IMR-90 (cell line): ENCODE results near the gene RASSF5. TPM values are rescaled to one million over a fixed set of nuclear protein-coding genes. Genes with fewer than 3 reads are reported as not detected.

ENCODE experiments used
- ATAC-seq: fragments of 200-7000 bp; cut with Tn5 transposase; 2 replicates; pipeline ENCODE4 v1.9.1; 2020; ENCODE audit warnings: low read depth, mild to moderate bottlenecking, moderate library complexity
- BruUV-seq: library from RNA; stranded (reverse); fragments of 400-500 nt; replicated peaks from 2 replicates; lab custom pipeline; 2021; lab: Mats Ljungman, UMichigan
- CTCF ChIA-PET: fragments of 300-600 bp; formaldehyde crosslinking; extraction: SDS; loops from one replicate; lab custom pipeline; 2021; ENCODE audit warnings: antibody characterized with exemption; lab: Yijun Ruan, JAX
- POLR2A ChIA-PET: fragments of 300-600 bp; sonication (Branson Sonifier 250); formaldehyde crosslinking; loops from one replicate; lab custom pipeline; 2022; ENCODE audit warnings: antibody characterized with exemption; ENCODE audit not compliant: unreplicated experiment; lab: Charles Lee
- DNase-seq: peaks from one replicate; pipeline ENCODE4 v3.0.0; 2013
- H2AFZ ChIP-seq: replicated peaks from 2 replicates; pipeline ENCODE3; 2013; ENCODE audit warnings: low read length, mild to moderate bottlenecking; ENCODE audit not compliant: poor library complexity
- H2AK5ac ChIP-seq: 2 replicates; pipeline ENCODE4 v1.6.1; 2013; ENCODE audit warnings: low read depth, low read length, inconsistent platforms
- H2AK9ac ChIP-seq: replicated peaks from 2 replicates; pipeline ENCODE3; 2013; ENCODE audit warnings: mild to moderate bottlenecking, low read depth, low read length, moderate library complexity; ENCODE audit not compliant: poor library complexity
- H2BK120ac ChIP-seq: 2 replicates; pipeline ENCODE4 v1.6.1; 2013; ENCODE audit warnings: low read depth, low read length, inconsistent platforms
- H2BK15ac ChIP-seq: 3 replicates; pipeline ENCODE4 v1.6.1; 2013; ENCODE audit warnings: low read depth, low read length, inconsistent platforms
- H2BK20ac ChIP-seq: 2 replicates; pipeline ENCODE4 v1.6.1; 2013; ENCODE audit warnings: low read depth, mild to moderate bottlenecking, inconsistent platforms, low read length, moderate library complexity
- H2BK5ac ChIP-seq: 2 replicates; pipeline ENCODE4 v1.6.1; 2013; ENCODE audit warnings: mild to moderate bottlenecking, low read depth, low read length, inconsistent platforms; ENCODE audit not compliant: poor library complexity, severe bottlenecking
- H3K14ac ChIP-seq: replicated peaks from 2 replicates; pipeline ENCODE4 v1.6.1; 2013; ENCODE audit warnings: low read depth, low read length, inconsistent platforms
- H3K18ac ChIP-seq: 2 replicates; pipeline ENCODE4 v1.6.1; 2013; ENCODE audit warnings: low read depth, low read length, control low read depth
- H3K23ac ChIP-seq: 2 replicates; pipeline ENCODE4 v1.6.1; 2013; ENCODE audit warnings: low read depth, low read length, inconsistent platforms
- H3K27ac ChIP-seq: 2 replicates; pipeline ENCODE4 v1.5.1; 2013; ENCODE audit warnings: mild to moderate bottlenecking, control low read depth, low read length; ENCODE audit not compliant: insufficient read depth
- H3K27me3 ChIP-seq: 2 replicates; pipeline ENCODE4 v1.6.1; 2013; ENCODE audit warnings: low read length; ENCODE audit not compliant: control insufficient read depth, insufficient read depth
- H3K36me3 ChIP-seq: 2 replicates; pipeline ENCODE4 v1.6.1; 2013; ENCODE audit warnings: low read length, mixed read lengths; ENCODE audit not compliant: control insufficient read depth, insufficient read depth
- H3K4ac ChIP-seq: 2 replicates; pipeline ENCODE4 v1.6.1; 2013; ENCODE audit warnings: low read depth, low read length, inconsistent platforms
- H3K4me1 ChIP-seq: 2 replicates; pipeline ENCODE4 v1.6.1; 2013; ENCODE audit warnings: low read length, mixed read lengths; ENCODE audit not compliant: control insufficient read depth, insufficient read depth
- H3K4me2 ChIP-seq: 2 replicates; pipeline ENCODE4 v1.6.1; 2013; ENCODE audit warnings: low read depth, mild to moderate bottlenecking, control low read depth, low read length, moderate library complexity
- H3K4me3 ChIP-seq: 2 replicates; pipeline ENCODE4 v1.5.1; 2013; ENCODE audit warnings: low read depth, mild to moderate bottlenecking, control low read depth, low read length, moderate library complexity; ENCODE audit not compliant: insufficient read depth
- H3K56ac ChIP-seq: 2 replicates; pipeline ENCODE4 v1.6.1; 2013; ENCODE audit warnings: low read length, inconsistent platforms; ENCODE audit not compliant: insufficient read depth; ENCODE audit errors: extremely low read depth
- H3K79me1 ChIP-seq, 2 experiments: 2 replicates each; pipeline ENCODE4 v1.6.1; 2013; ENCODE audit warnings: low read length in 2 of 2, inconsistent platforms in 1 of 2, low read depth in 1 of 2
- H3K9ac ChIP-seq: 2 replicates; pipeline ENCODE4 v1.6.1; 2013; ENCODE audit warnings: low read depth, low read length, control low read depth
- H3K9me1 ChIP-seq: 2 replicates; pipeline ENCODE4 v1.6.1; 2013; ENCODE audit warnings: low read length, inconsistent platforms; ENCODE audit not compliant: insufficient read depth
- H3K9me3 ChIP-seq: 2 replicates; pipeline ENCODE4 v1.6.1; 2013; ENCODE audit warnings: low read length; ENCODE audit not compliant: control insufficient read depth, insufficient read depth
- H4K20me1 ChIP-seq: 2 replicates; pipeline ENCODE4 v1.6.1; 2013; ENCODE audit warnings: low read length, inconsistent platforms; ENCODE audit not compliant: insufficient read depth
- H4K5ac ChIP-seq: 2 replicates; pipeline ENCODE4 v1.6.1; 2013; ENCODE audit warnings: mild to moderate bottlenecking, low read depth, low read length, control low read depth
- H4K8ac ChIP-seq, 2 experiments: 2 replicates each; pipeline ENCODE4 v1.6.1; 2013; ENCODE audit warnings: low read depth in 2 of 2, low read length in 2 of 2, control low read depth in 1 of 2, inconsistent platforms in 1 of 2
- H4K91ac ChIP-seq: 2 replicates; pipeline ENCODE4 v1.6.1; 2013; ENCODE audit warnings: low read depth, low read length, inconsistent platforms; ENCODE audit not compliant: insufficient read depth
- BHLHE40 ChIP-seq: fragments of 150-350 bp; IDR thresholded peaks from 2 replicates; pipeline ENCODE4 v1.6.1; 2016; ENCODE audit warnings: mild to moderate bottlenecking, low read depth, low read length
- CHD1 ChIP-seq: IDR thresholded peaks from 2 replicates; pipeline ENCODE4 v1.6.1; 2012; ENCODE audit warnings: low read depth, low read length, improper control_type of control experiment
- CTCF ChIP-seq: conservative IDR thresholded peaks from 2 replicates; pipeline ENCODE4 v1.5.1; 2012; ENCODE audit warnings: mild to moderate bottlenecking, low read depth, low read length, improper control_type of control experiment
- ELK1 ChIP-seq: fragments of 150-350 bp; IDR thresholded peaks from 2 replicates; pipeline ENCODE4 v1.6.1; 2016; ENCODE audit warnings: low read depth, mild to moderate bottlenecking, low read length, moderate library complexity, borderline replicate concordance
- FOS ChIP-seq: fragments of 150-350 bp; IDR thresholded peaks from 2 replicates; pipeline ENCODE4 v1.6.1; 2016; ENCODE audit warnings: low read depth, low read length
- MAFK ChIP-seq: IDR thresholded peaks from 2 replicates; pipeline ENCODE4 v1.6.1; 2012; ENCODE audit warnings: low read depth, low read length, improper control_type of control experiment
- MAZ ChIP-seq: IDR thresholded peaks from 2 replicates; pipeline ENCODE4 v1.6.1; 2012; ENCODE audit warnings: low read depth, mild to moderate bottlenecking, low read length, improper control_type of control experiment, moderate library complexity, borderline replicate concordance
- MXI1 ChIP-seq: IDR thresholded peaks from 2 replicates; pipeline ENCODE4 v1.6.1; 2012; ENCODE audit warnings: low read depth, mild to moderate bottlenecking, low read length, moderate library complexity, borderline replicate concordance
- NFE2L2 ChIP-seq: fragments of 150-350 bp; IDR thresholded peaks from 2 replicates; pipeline ENCODE4 v1.6.1; 2016; ENCODE audit warnings: low read depth, mild to moderate bottlenecking, low read length
- POLR2A ChIP-seq: IDR thresholded peaks from 2 replicates; pipeline ENCODE4 v1.6.1; 2012; ENCODE audit warnings: mild to moderate bottlenecking, low read depth, low read length
- RAD21 ChIP-seq: IDR thresholded peaks from 2 replicates; pipeline ENCODE4 v1.6.1; 2012; ENCODE audit warnings: low read length, improper control_type of control experiment
- RFX5 ChIP-seq: IDR thresholded peaks from 2 replicates; pipeline ENCODE4 v1.8.0; 2012; ENCODE audit warnings: low read depth, mild to moderate bottlenecking, low read length, moderate library complexity
- SMC3 ChIP-seq: fragments of 150-350 bp; IDR thresholded peaks from 2 replicates; pipeline ENCODE4 v1.6.1; 2016; ENCODE audit warnings: low read depth, mild to moderate bottlenecking, antibody characterized with exemption, low read length, moderate library complexity
- WGBS, 2 experiments: methylation state at CpG; one replicate each; pipeline versions ENCODE4 v1.1.5 to v1.1.7; 2013; ENCODE audit warnings: missing lambda C conversion rate in 2 of 2; ENCODE audit not compliant: insufficient read length in 1 of 2; ENCODE audit errors: extremely low coverage in 2 of 2; 5-methylcytosine and 5-hydroxymethylcytosine counted together
- dilution Hi-C: fragments of 300-500 bp; cut with HindIII; formaldehyde crosslinking; loops from one replicate; pipeline ENCODE4 v1.14.3; 2018; ENCODE audit warnings: low sequenced_read_pairs; ENCODE audit not compliant: unreplicated experiment
- in situ Hi-C: fragments of 300-500 bp; cut with MboI; formaldehyde crosslinking; loops from 3 replicates; pipeline ENCODE4 v1.14.3; 2019; ENCODE audit warnings: low sequenced_read_pairs, inconsistent platforms, mixed read lengths
- intact Hi-C: fragments of 100-400 bp; cut with micrococcal nuclease; formaldehyde crosslinking; loops from 2 replicates; pipeline ENCODE4 v1.10.0; 2022
- polyA plus RNA-seq, 3 experiments: library from polyadenylated mRNA; depleted of rRNA; stranded (reverse); fragments of >200 nt; gene quantifications; 2 replicates each; pipeline ENCODE4 v1.2.3, GENCODE V29; 2012; ENCODE audit warnings: low replicate concordance in 1 of 3
- total RNA-seq: library from RNA; depleted of rRNA; stranded (reverse); fragments of >200 nt; gene quantifications from 2 replicates; pipeline ENCODE4 v1.2.3, GENCODE V29; 2012
- TF ChIP-seq, protein P1 (sequence below): fragments of 150-350 bp; IDR thresholded peaks from 2 replicates; pipeline ENCODE4 v1.6.1; 2017; ENCODE audit warnings: mild to moderate bottlenecking, antibody characterized with exemption, low read length, low read depth

Gene RASSF5
- total and polyA plus RNA-seq, 2 of the 4 experiments (the other 2 are of a cell fraction) = 0.18 to 1.1 TPM

DNA sequence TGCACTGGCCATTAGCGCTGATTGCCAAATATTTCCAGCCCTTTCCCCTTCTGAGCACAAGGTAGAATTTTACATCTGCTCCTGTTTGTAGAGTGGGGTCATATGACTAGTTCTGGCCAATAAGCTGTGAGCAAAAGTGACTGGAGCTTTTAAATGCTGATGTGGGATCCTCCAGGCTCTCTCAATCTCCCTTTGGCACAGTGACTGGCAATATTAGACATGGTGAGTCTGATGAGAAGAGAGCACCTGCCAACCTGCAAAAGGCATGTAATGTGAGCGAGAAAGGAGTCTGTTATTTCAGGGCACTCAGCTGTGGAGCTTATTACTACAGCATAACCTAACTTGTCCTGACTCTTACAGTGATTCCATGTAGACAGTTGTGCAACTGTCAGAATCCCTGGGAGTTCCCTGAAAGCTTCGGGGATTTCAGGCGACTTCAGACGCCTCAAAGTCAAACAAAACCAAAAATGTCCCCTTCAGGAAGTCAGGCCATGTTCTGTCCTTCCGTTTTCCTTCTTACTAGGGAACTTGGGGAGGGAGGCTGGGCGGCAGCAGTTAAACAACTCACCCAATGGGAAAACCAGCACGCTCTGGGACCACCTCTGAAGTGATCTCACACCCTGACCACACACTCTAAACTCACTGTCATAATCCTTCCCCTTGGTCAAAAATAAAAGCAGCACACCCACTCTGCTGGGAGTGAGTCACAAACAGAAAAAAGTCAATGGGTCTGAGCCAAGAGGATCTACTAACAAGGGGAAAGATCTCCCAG is 3.6 kb upstream of the RASSF5 start:
- H3K56ac ChIP-seq = peak overlapping the region; percentile 23; the same call in 1 of the 2 replicates
- no peak overlapping the region for H3K4me3 ChIP-seq
- ChIA-PET POLR2A (no interaction called here), CTCF (interaction anchor here (0.6 to 1.0 kb wide), 2 partner anchors 9 to 19 kb away, joined by 3 read pairs; no protein-coding TSS in a partner anchor)
- H2AK5ac ChIP-seq = peak overlapping the region; percentile 38; the same call in 1 of the 2 replicates
- peak overlapping the region; percentile 3 for H3K4me2 ChIP-seq
- H2BK5ac ChIP-seq = peak overlapping the region; percentile 56
- no peaks in the 10 kb centered on the region for H3K9me3 ChIP-seq
- peak overlapping the region; percentile 79 for H2AFZ ChIP-seq
- WGBS, 2 experiments = 60% methylated on average over 2 of the region's 8 CpGs; no CpG with 5 or more reads in 1 of the 2 experiments
- H3K79me1 ChIP-seq = peaks cover 0 to 5% of the 10 kb centered on the region in 2 experiments; a peak in 1 of 4 replicates
- ATAC-seq (peak; percentile 67), DNase-seq (peak; percentile 98)
- dilution Hi-C loops = no loop called here
- H4K20me1 ChIP-seq = 0 out of 2 replicates have a peak, but pooled peaks cover 3% of the 10 kb centered on the region
- BruUV-seq = no TSS peak
- peak overlapping the region; percentile 16; the same call in 2 of the 3 replicates for H2BK15ac ChIP-seq
- H3K18ac ChIP-seq = peak overlapping the region; percentile 6; the same call in 1 of the 2 replicates
- peak overlapping the region; percentile 67 for H4K91ac ChIP-seq
- peak overlapping the region; percentile 82 for H2BK120ac ChIP-seq
- peak overlapping the region; percentile 30 for H4K5ac ChIP-seq
- H3K14ac ChIP-seq = peak overlapping the region; percentile 48
- H3K4ac ChIP-seq = peak overlapping the region; percentile 81
- no peaks in the 10 kb centered on the region for H3K27me3 ChIP-seq
- intact Hi-C loops = no loop called here
- H3K36me3 ChIP-seq = no peaks in the 10 kb centered on the region
- H3K9ac ChIP-seq = no peak overlapping the region
- peaks cover 26% of the 10 kb centered on the region for H3K4me1 ChIP-seq
- H3K27ac ChIP-seq = peak overlapping the region; percentile 9; the same call in 1 of the 2 replicates
- H4K8ac ChIP-seq = peak overlapping the region; percentile 53 to 80
- H3K23ac ChIP-seq = peak overlapping the region; percentile 57
- in situ Hi-C loops = no loop called here
- peaks cover 18% of the 10 kb centered on the region for H3K9me1 ChIP-seq
- peak overlapping the region; percentile 57 for H2BK20ac ChIP-seq
- H2AK9ac ChIP-seq = peak overlapping the region; percentile 1
- TF ChIP-seq SMC3 (no peak), BHLHE40 (peak; percentile 65; the same call in 1 of the 2 replicates), MAFK (no peak), RAD21 (no peak), POLR2A (no peak), CHD1 (no peak), NFE2L2 (no peak), MXI1 (no peak), CTCF (no peak), ELK1 (no peak), RFX5 (no peak), FOS (peak; percentile 76), MAZ (peak; percentile 33; the same call in 1 of the 2 replicates)
- TF ChIP-seq, protein P1, sequence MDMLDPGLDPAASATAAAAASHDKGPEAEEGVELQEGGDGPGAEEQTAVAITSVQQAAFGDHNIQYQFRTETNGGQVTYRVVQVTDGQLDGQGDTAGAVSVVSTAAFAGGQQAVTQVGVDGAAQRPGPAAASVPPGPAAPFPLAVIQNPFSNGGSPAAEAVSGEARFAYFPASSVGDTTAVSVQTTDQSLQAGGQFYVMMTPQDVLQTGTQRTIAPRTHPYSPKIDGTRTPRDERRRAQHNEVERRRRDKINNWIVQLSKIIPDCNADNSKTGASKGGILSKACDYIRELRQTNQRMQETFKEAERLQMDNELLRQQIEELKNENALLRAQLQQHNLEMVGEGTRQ = peak; percentile 54; the same call in 1 of the 2 replicates
